Measurements from ENCODE around the gene CLPTM1. TPM values are rescaled to one million over a fixed set of nuclear protein-coding genes. Genes with fewer than 3 reads are reported as not detected.
"Not testable (repeated sequence)": the region's sequence is repeated elsewhere in the genome, so short reads cannot be mapped to it uniquely, and the experiment has no call there.

The CLPTM1 gene
- total RNA-seq, 1 experiment from 2014 or later: 44.9 TPM

DNA sequence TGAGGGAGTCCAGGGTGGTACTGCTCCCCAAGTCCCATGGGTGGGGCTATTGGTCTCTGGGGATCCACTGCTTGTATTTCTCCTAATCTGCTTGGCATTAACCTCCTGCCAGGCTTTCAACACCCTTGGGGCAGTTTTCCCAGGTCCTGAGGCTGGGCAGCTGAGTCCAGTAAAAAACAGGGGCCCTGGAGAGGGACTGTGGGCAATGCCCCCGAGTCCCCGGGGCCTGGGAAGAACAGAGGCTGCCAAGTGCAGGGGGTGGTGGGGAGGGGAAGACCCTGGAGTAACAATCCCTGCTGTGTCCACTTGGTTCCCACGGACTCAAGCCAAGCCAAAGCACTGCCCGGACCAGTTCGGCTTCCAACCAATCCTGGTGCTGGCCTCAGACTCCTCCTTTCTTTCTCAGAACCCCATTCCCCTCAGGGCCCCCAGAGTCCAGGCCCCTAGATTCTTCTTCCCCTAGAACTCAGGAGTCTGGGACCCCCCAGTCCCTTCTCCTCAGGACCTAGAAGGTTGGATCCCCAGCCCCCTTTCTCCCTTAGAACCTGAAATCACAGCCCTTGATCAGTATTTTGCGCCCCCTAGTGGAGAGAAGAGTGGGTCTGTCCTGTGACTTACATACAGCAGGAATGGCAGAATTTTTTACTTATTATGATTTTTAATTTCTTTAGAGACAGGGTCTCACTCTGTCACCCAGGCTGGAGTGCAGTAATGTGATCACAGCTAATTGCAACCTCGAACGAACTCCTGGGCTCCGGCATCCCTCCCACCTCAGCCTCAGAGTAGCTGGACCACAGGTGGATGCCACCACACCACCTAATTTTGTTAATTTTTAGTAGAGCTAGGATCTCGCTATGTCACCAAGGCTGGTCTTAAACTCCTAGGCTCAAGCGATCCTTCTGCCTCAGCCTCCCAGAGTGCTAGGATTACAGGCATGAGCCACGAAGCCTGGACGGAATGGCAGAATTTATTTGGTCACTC lies 3.7 kb upstream of the CLPTM1 start:
- DNase-seq (ENCODE audit: low read depth in 1 of 2, low spot score in 2 of 2): peak; percentile 58 to 75
- Histone ChIP-seq H3K36me3 (peaks cover 5% of the 10 kb centered on the region), H3K4me1 (replicated peaks) (peaks cover 5% of the 10 kb centered on the region), H3K27ac (no peak overlapping the region), H3K9me3 (replicated peaks) (no peaks in the 10 kb centered on the region; the same call in 1 of the 2 replicates), H3K27me3 (replicated peaks) (no peaks in the 10 kb centered on the region), H3K4me3 (no peak overlapping the region)

DNA sequence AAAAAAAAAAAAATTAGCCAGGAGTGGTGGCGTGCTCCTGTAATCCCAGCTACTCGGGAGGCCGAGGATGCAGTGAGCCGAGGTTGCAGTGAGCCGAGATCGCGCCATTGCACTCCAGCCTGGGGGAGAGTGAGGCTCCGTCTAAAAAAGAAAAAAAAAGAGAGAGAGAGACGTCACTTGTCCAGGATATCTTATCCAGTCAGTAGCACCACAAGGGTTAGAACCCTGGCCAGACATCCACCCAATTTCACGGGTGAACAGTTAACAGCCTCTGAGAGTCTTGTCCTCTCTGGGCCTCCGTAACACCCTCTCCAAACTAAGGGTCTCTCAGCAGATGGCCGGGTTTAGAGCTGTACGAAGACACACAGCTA lies 917 bp upstream of the CLPTM1 start:
- no peaks in the 10 kb centered on the region for H3K27me3 ChIP-seq (replicated peaks)
- H3K4me1 ChIP-seq (replicated peaks): peaks cover 9% of the 10 kb centered on the region
- DNase-seq (ENCODE audit: low read depth in 1 of 2, low spot score in 2 of 2): no peak
- peaks cover 14% of the 10 kb centered on the region for H3K36me3 ChIP-seq
- peak overlapping the region; percentile 81 for H3K27ac ChIP-seq
- H3K9me3 ChIP-seq (replicated peaks): no peaks in the 10 kb centered on the region; the same call in 1 of the 2 replicates
- peak overlapping the region; percentile 96 for H3K4me3 ChIP-seq

DNA sequence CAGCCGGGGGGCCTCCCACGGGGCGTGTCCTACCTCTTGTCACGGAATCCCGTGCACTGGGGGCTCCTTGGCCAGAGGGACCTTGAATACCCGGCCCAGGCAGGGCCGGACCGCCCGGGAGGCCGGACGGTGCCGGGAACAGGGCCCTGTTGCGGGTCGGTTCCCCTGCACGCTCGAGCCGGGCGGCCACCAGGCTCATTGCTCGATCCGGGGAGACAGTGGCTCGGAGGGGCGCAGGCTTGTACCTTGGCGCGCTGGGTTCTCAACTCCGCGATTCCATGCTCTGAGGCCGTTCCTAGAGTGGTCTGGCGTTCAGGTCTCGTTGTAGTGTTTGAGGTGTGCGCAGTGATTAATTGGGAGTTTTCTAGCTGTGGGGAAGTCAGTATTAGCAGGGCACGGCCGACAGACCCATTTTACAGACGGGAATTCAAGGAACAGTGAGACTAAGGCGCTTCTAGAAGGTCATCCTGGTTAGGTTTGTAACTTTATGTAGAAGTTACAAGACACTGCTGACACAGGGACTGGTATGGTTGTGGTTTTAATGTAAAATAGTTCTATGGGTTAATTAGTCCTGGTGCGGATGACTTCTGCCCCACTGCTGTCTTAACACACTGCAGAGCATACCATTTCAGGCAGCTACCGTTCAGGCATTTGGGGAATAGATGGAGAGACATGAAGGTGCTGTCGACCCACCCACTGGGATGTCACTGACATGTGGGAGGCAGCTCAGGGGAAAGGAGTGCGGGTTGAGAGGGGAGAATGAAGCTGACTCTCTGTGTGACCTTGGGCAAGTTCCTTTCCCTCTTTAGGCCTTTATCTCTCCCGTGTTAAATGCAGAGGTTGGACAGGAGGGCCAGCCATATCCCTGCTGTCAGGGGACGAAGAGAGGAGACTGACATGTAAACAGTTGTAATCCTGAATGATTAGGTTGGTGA lies 592 bp downstream of the CLPTM1 start:
- peaks cover 29% of the 10 kb centered on the region for H3K36me3 ChIP-seq
- no peaks in the 10 kb centered on the region for H3K27me3 ChIP-seq (replicated peaks)
- no peaks in the 10 kb centered on the region; the same call in 1 of the 2 replicates for H3K9me3 ChIP-seq (replicated peaks)
- peak overlapping the region; percentile 96 for H3K4me3 ChIP-seq
- H3K27ac ChIP-seq: peak overlapping the region; percentile 64
- peak in 1 of 2 experiments; percentile 63 for DNase-seq (ENCODE audit: low read depth in 1 of 2, low spot score in 2 of 2)
- H3K4me1 ChIP-seq (replicated peaks): peaks cover 9% of the 10 kb centered on the region

DNA sequence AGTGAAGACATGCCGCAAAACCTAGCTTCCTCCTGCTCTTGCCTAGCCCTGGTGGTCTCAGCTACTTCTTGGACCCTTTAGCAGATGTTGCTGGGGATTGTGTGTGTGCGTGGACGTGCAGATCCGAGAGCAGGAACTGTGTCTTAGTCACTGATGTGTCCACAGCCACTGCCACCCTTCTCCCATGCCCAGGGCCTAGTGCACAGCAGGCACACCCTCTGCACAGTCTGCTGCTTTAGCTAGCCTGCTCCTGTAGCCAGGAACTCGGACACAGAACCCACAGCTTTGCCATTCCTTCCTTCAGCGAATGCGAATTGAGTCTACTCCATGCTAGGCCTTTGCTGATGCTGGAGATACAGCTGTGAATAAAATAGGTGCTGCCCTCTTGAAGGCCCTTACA lies 2.3 kb downstream of the CLPTM1 start:
- Histone ChIP-seq H3K36me3 (peaks cover 42% of the 10 kb centered on the region), H3K27ac (no peak overlapping the region), H3K27me3 (replicated peaks) (no peaks in the 10 kb centered on the region), H3K9me3 (replicated peaks) (no peaks in the 10 kb centered on the region; the same call in 1 of the 2 replicates), H3K4me3 (no peak overlapping the region), H3K4me1 (replicated peaks) (peaks cover 9% of the 10 kb centered on the region)
- no peak for DNase-seq (ENCODE audit: low read depth in 1 of 2, low spot score in 2 of 2)

DNA sequence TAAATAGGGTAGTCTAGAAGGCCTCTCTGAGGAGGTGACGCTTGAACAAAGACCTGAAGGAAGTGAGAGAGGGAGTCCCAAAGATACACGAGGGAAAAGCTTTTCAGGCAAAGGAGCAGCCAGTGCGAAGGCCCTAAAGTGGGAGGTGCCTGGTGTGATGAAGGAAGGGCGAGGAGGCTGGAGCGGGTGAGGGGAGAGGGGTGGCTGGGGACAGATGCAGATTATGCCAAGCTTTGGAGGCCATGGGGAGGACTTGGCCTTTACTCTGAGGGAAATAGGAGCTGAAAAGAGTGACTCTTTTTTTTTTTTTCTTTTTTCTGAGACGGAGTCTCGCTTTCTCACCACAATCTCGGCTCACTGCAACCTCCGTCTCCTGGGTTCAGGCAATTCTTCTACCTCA lies 2.9 kb downstream of the CLPTM1 start:
- no peak overlapping the region for H3K4me3 ChIP-seq
- peaks cover 9% of the 10 kb centered on the region for H3K4me1 ChIP-seq (replicated peaks)
- no peak overlapping the region for H3K27ac ChIP-seq
- H3K27me3 ChIP-seq (replicated peaks): no peaks in the 10 kb centered on the region
- DNase-seq (ENCODE audit: low read depth in 1 of 2, low spot score in 2 of 2): no peak
- peaks cover 46% of the 10 kb centered on the region for H3K36me3 ChIP-seq
- H3K9me3 ChIP-seq (replicated peaks): no peaks in the 10 kb centered on the region; the same call in 1 of the 2 replicates

DNA sequence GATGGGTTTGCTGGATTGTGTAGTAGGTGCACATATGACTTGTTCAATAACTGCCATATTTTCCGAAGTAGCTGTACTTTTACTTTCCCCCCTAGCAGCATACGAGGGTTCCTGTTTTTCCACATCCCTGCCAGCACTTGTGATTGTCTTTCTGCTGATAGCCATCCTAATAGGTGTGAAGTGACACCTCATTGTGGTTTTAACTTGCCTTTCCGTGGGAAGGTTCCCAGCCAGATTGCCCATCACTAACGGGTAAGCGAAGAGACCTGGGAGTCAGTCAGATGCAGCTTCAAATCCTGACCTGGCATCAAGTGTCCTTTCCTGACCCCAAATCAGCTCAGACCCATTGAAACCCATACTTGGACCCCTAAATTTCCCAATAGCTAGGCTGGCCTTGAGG lies 4.5 kb downstream of the CLPTM1 start:
- H3K27ac ChIP-seq: no peak overlapping the region
- H3K4me1 ChIP-seq (replicated peaks): peaks cover 9% of the 10 kb centered on the region
- no peaks in the 10 kb centered on the region for H3K27me3 ChIP-seq (replicated peaks)
- no peak for DNase-seq (ENCODE audit: low read depth in 1 of 2, low spot score in 2 of 2)
- no peak overlapping the region for H3K4me3 ChIP-seq
- peaks cover 52% of the 10 kb centered on the region for H3K36me3 ChIP-seq
- no peaks in the 10 kb centered on the region; the same call in 1 of the 2 replicates for H3K9me3 ChIP-seq (replicated peaks)

DNA sequence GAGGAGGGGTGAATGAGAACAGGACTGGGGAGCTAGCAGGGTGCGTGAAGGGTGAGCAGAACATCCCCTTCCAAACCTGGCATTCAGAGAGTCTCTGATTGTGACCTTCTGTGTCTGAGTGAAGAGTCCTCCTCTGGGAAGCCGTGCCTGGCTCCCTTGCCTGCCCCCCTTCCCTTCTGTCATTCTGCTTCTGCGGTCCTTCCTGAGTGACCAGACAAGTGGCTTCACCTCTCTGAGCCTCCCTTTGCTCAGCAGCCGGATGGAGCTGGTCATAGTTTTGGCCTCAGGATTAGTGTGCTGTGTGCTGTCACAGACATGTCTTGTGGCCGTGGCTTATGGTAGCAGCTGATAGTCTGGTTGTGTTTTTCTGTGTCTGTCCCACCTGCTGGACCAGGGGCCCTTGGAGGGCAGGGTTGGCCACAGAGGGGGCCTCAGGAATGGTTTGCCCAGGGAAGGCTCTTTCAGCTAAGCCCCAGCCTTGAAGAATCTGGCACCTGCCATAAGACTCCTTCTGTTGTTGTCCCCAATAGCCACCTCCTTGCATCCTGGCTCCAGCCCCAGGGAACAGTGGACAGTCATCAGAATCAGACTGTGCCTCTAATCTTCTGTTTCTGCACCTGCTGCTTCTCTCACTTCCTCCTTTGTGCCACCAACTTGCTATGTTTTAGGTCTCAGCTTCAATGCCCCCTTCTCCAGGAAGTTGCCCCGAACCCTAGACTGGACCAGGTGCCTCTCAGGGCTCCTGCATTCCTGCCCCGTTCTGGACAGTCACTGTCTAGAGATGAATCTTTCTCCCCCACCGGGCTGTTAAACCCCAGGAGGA lies 5.9 kb downstream of the CLPTM1 start:
- Histone ChIP-seq H3K27ac (no peak overlapping the region), H3K36me3 (peaks cover 58% of the 10 kb centered on the region), H3K27me3 (replicated peaks) (no peaks in the 10 kb centered on the region), H3K4me1 (replicated peaks) (peaks cover 8% of the 10 kb centered on the region), H3K9me3 (replicated peaks) (no peaks in the 10 kb centered on the region), H3K4me3 (no peak overlapping the region)
- DNase-seq (ENCODE audit: low read depth in 1 of 2, low spot score in 2 of 2): no peak

DNA sequence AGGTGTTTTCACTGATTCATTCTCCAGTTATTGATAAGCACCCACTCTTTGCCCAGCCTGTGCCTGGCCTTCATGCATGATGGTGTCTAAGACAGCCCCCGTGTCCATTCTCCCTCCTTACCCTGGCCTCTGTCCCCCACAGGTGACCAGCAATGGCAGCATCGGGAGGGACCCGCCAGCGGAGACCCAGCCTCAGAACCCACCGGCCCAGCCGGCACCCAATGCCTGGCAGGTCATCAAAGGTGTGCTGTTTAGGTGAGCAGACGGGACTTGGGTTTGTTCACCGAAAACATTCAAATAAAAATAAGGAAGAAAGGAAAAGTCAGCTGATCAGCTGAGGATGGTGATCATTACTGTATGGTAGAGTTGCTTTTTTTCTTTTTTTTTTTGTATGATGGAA lies 6.6 kb downstream of the CLPTM1 start:
- Histone ChIP-seq H3K9me3 (replicated peaks) (no peaks in the 10 kb centered on the region), H3K27me3 (replicated peaks) (no peaks in the 10 kb centered on the region), H3K36me3 (peaks cover 61% of the 10 kb centered on the region), H3K27ac (no peak overlapping the region), H3K4me1 (replicated peaks) (peaks cover under 1% of the 10 kb centered on the region), H3K4me3 (no peak overlapping the region)
- no peak for DNase-seq (ENCODE audit: low read depth in 1 of 2, low spot score in 2 of 2)

DNA sequence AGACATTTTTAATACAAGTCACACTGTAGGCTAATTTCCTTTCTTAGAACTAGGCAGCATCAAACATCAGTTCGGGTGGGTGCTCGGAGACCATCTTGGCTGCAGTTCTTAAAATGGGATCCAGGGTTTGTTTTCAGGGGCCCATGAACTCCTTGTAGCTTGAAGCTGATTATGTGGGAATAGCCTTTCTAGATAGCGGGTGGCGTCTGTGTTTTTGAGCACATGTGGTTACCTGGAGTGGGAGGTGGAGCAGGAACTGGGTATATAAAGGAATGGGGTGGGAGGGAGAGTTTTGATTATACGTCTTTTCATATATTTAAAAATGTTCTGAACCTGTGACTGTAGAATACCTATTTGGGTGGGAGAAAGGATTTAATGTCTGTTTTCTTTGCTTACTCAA lies 12.9 kb downstream of the CLPTM1 start:
- no peaks in the 10 kb centered on the region for H3K4me1 ChIP-seq (replicated peaks)
- no peak for DNase-seq (ENCODE audit: low read depth in 1 of 2, low spot score in 2 of 2)

DNA sequence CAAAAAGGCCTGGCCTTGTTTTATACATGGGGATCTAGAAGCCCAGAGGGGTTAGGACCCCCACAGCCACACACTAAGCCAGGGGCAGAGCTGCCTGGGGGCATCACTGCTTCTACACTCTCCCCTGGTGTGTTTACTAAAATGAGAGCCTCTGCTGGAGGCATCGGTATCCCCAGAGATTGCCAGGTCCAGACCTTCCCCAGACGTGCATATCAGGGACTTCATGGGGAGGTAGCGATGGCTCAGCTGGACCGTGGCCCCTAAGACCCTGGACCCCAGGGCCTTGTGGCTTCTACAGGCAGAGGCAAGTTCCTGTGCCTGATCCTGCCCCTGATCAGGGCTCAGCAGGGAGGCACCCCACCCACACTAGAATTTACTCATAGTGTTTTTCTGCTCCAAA lies 13.5 kb downstream of the CLPTM1 start:
- Histone ChIP-seq H3K4me3 (no peak overlapping the region), H3K36me3 (peaks cover 51% of the 10 kb centered on the region), H3K27ac (no peak overlapping the region), H3K4me1 (replicated peaks) (no peaks in the 10 kb centered on the region), H3K9me3 (replicated peaks) (no peaks in the 10 kb centered on the region), H3K27me3 (replicated peaks) (no peaks in the 10 kb centered on the region)
- DNase-seq (ENCODE audit: low read depth in 1 of 2, low spot score in 2 of 2): no peak

More for the DNA sequence above, 12.9 kb downstream of the CLPTM1 start:
- Histone ChIP-seq H3K4me3 (no peak overlapping the region), H3K27me3 (replicated peaks) (no peaks in the 10 kb centered on the region), H3K27ac (no peak overlapping the region), H3K9me3 (replicated peaks) (no peaks in the 10 kb centered on the region), H3K36me3 (peaks cover 48% of the 10 kb centered on the region)

DNA sequence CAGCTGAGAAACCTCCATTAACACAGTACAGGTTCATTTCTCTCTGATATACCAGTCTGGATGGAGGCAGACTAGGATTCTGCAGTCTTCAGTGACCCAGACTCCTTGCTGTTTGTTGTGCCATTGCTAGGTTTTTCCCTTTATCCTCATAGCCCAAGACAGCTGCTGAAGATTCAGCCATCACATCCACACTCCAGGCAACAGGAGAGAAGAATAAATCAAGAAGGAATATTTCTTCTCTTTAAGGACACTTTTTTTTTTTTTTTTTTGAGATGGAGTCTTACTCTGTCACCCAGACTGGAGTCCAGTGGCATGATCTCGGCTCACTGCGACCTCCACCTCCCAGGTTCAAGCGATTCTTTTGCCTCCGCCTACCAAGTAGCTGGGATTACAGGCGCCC lies 14.3 kb downstream of the CLPTM1 start:
- Histone ChIP-seq H3K36me3 (peaks cover 55% of the 10 kb centered on the region), H3K4me1 (replicated peaks) (no peaks in the 10 kb centered on the region), H3K9me3 (replicated peaks) (no peaks in the 10 kb centered on the region), H3K27ac (no peak overlapping the region), H3K27me3 (replicated peaks) (no peaks in the 10 kb centered on the region), H3K4me3 (no peak overlapping the region)
- DNase-seq (ENCODE audit: low read depth in 1 of 2, low spot score in 2 of 2): no peak

DNA sequence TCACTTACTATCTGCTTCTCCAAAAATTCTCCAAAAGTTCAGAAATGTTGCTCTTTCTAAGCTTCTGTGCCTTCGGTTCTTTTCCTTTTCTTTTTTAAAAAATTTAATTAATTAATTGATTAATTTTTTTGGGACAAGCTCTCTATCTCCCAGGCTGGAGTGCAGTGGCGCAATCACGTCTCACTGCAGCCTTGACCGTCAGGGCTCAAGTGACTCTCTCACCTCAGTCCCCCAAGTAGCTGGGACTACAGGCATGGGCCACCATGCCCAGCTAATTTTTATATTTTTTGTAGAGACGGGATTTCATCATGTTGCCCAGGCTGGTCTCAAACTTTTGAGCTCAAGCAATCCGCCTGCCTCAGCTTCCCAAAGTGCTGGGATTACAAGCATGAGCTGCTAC lies 16.3 kb downstream of the CLPTM1 start:
- not testable (repeated sequence) for H3K4me1 ChIP-seq (replicated peaks); H3K4me3 ChIP-seq; DNase-seq (ENCODE audit: low read depth in 1 of 2, low spot score in 2 of 2); H3K9me3 ChIP-seq (replicated peaks); H3K27me3 ChIP-seq (replicated peaks); H3K27ac ChIP-seq
- peaks cover 60% of the 10 kb centered on the region for H3K36me3 ChIP-seq

DNA sequence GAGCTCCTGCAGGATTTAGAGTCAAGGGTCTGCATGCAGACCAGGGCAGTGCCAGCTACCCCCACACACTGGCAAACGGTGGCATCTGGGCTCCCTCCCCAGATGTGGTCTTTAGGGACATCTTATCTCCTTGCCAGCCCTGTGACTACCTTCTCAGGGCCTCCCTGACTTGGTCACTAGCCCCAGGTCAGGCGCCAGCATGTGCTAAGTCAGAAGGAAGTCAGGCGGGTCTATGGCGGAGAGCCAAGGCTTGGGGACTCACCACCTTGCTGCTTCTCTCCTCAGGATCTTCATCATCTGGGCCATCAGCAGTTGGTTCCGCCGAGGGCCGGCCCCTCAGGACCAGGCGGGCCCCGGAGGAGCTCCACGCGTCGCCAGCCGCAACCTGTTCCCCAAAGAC lies 17.6 kb downstream of the CLPTM1 start:
- H3K36me3 ChIP-seq: peaks cover 66% of the 10 kb centered on the region
- no peaks in the 10 kb centered on the region for H3K4me1 ChIP-seq (replicated peaks)
- no peaks in the 10 kb centered on the region for H3K27me3 ChIP-seq (replicated peaks)
- H3K27ac ChIP-seq: no peak overlapping the region
- DNase-seq (ENCODE audit: low read depth in 1 of 2, low spot score in 2 of 2): no peak
- no peak overlapping the region for H3K4me3 ChIP-seq
- H3K9me3 ChIP-seq (replicated peaks): no peaks in the 10 kb centered on the region

All from SJSA1 (cell line).